GM23338 (cell line): Measurements from ENCODE around the gene IQGAP2. TPM values are rescaled to one million over a fixed set of nuclear protein-coding genes. Genes with fewer than 3 reads are reported as not detected.

ENCODE experiments used
- ATAC-seq: fragments of 200-7000 bp; cut with Tn5 transposase; 3 replicates; pipeline ENCODE4 v1.9.1; 2020
- DNase-seq: peaks from one replicate; pipeline ENCODE4 v3.0.0-alpha.2; 2015; ENCODE audit warnings: low spot score
- H2AFZ ChIP-seq: fragments of 200-600 bp; sonication (generic); 2 replicates; pipeline ENCODE4 v1.8.0; 2016; ENCODE audit warnings: antibody characterized with exemption, mild to moderate bottlenecking, moderate library complexity
- H3F3A ChIP-seq: fragments of 200-600 bp; sonication (generic); replicated peaks from 2 replicates; pipeline ENCODE4 v1.8.0; 2017; ENCODE audit warnings: antibody characterized with exemption, mixed run types, low read depth
- H3K27ac ChIP-seq: fragments of 200-600 bp; sonication (generic); 2 replicates; pipeline ENCODE4 v1.6.1; 2016; ENCODE audit warnings: low read depth
- H3K27me3 ChIP-seq: fragments of 200-600 bp; sonication (generic); 2 replicates; pipeline ENCODE4 v1.8.0; 2016; ENCODE audit warnings: mild to moderate bottlenecking, mixed run types, moderate library complexity; ENCODE audit not compliant: insufficient read depth
- H3K36me3 ChIP-seq: fragments of 200-600 bp; sonication (generic); 2 replicates; pipeline ENCODE4 v1.8.0; 2016; ENCODE audit warnings: mild to moderate bottlenecking; ENCODE audit not compliant: insufficient read depth
- H3K4me1 ChIP-seq: fragments of 200-600 bp; sonication (generic); 2 replicates; pipeline ENCODE4 v1.8.0; 2016; ENCODE audit warnings: mild to moderate bottlenecking, moderate library complexity; ENCODE audit not compliant: insufficient read depth
- H3K4me2 ChIP-seq: fragments of 200-600 bp; sonication (generic); 2 replicates; pipeline ENCODE4 v1.7.1; 2017; ENCODE audit warnings: mixed run types
- H3K4me3 ChIP-seq: fragments of 200-600 bp; sonication (generic); 2 replicates; pipeline ENCODE4 v1.6.1; 2016; ENCODE audit warnings: mixed run types
- H3K79me2 ChIP-seq: fragments of 200-600 bp; sonication (generic); replicated peaks from 2 replicates; pipeline ENCODE4 v1.8.0; 2017; ENCODE audit warnings: mild to moderate bottlenecking; ENCODE audit not compliant: insufficient read depth
- H3K9me2 ChIP-seq: fragments of 200-600 bp; sonication (generic); 2 replicates; pipeline ENCODE4 v1.8.0; 2017; ENCODE audit not compliant: insufficient read depth
- H4K20me1 ChIP-seq: fragments of 200-600 bp; sonication (generic); replicated peaks from 2 replicates; pipeline ENCODE4 v1.8.0; 2017; ENCODE audit warnings: mild to moderate bottlenecking; ENCODE audit not compliant: insufficient read depth
- H3K27ac Mint-ChIP-seq: 2 replicates; pipeline ENCODE4 v1.8.0; 2020; ENCODE audit warnings: inconsistent platforms, mild to moderate bottlenecking, moderate library complexity, mixed read lengths
- H3K27me3 Mint-ChIP-seq: 3 replicates; pipeline ENCODE4 v1.8.0; 2022; ENCODE audit warnings: low read depth, mild to moderate bottlenecking, moderate library complexity, mixed read lengths, inconsistent platforms; ENCODE audit not compliant: insufficient read depth, poor library complexity
- H3K36me3 Mint-ChIP-seq: 3 replicates; pipeline ENCODE4 v1.8.0; 2021; ENCODE audit warnings: low read depth, mild to moderate bottlenecking, inconsistent platforms, moderate library complexity, mixed read lengths
- H3K4me1 Mint-ChIP-seq: 3 replicates; pipeline ENCODE4 v1.8.0; 2020; ENCODE audit warnings: mild to moderate bottlenecking, inconsistent platforms, mixed read lengths
- H3K4me3 Mint-ChIP-seq: 3 replicates; pipeline ENCODE4 v1.8.0; 2021; ENCODE audit warnings: moderate library complexity, mild to moderate bottlenecking, inconsistent platforms, mixed read lengths
- H3K9me3 Mint-ChIP-seq: 3 replicates; pipeline ENCODE4 v1.8.0; 2020; ENCODE audit warnings: moderate library complexity, mild to moderate bottlenecking, inconsistent platforms, mixed read lengths
- CREB1 ChIP-seq: fragments of 250-450 bp; sonication (Bioruptor Pico); IDR thresholded peaks from 2 replicates; pipeline ENCODE4 v1.5.0; 2020; ENCODE audit warnings: low read depth, mild to moderate bottlenecking, moderate library complexity
- CTCF ChIP-seq, 2 experiments: fragments of 200-600 bp in 1 of 2; sonication (generic) in 1 of 2; conservative IDR thresholded peaks; 2 replicates each; pipeline versions ENCODE4 v1.5.1 to v1.6.1; 2016 to 2017; ENCODE audit warnings: antibody characterized with exemption in 2 of 2, low read depth in 2 of 2, mild to moderate bottlenecking in 2 of 2, moderate library complexity in 1 of 2
- EZH2 ChIP-seq: fragments of 200-600 bp; sonication (generic); IDR thresholded peaks from one replicate; pipeline ENCODE4 v1.8.0; 2017; ENCODE audit warnings: antibody characterized with exemption, mild to moderate bottlenecking, low read depth; ENCODE audit not compliant: unreplicated experiment
- EZH2phosphoT487 ChIP-seq: fragments of 200-600 bp; sonication (generic); IDR thresholded peaks from one replicate; pipeline ENCODE4 v1.8.1; 2018; ENCODE audit warnings: antibody characterized with exemption; ENCODE audit not compliant: unreplicated experiment
- JUNB ChIP-seq: IDR thresholded peaks from one replicate; pipeline ENCODE4 v1.6.1; 2016; ENCODE audit warnings: antibody characterized with exemption; ENCODE audit not compliant: unreplicated experiment
- POLR2AphosphoS5 ChIP-seq: IDR thresholded peaks from 2 replicates; pipeline ENCODE4 v1.6.1; 2016; ENCODE audit warnings: antibody characterized with exemption, low read depth
- STAT1 ChIP-seq: IDR thresholded peaks from one replicate; pipeline ENCODE4 v1.6.1; 2016; ENCODE audit warnings: antibody characterized with exemption; ENCODE audit not compliant: unreplicated experiment
- ZNF331 ChIP-seq: fragments of 250-450 bp; sonication (Bioruptor Pico); IDR thresholded peaks from 2 replicates; pipeline ENCODE4 v1.5.0; 2020; ENCODE audit warnings: low read depth, mild to moderate bottlenecking, moderate library complexity
- ZNF462 ChIP-seq: fragments of 250-450 bp; sonication (Bioruptor Pico); IDR thresholded peaks from 2 replicates; pipeline ENCODE4 v1.5.0; 2020; ENCODE audit warnings: mild to moderate bottlenecking, moderate library complexity
- polyA plus RNA-seq: library from polyadenylated mRNA; unstranded; fragments of >200 nt; fragmentation: Nextera tagmentation; extraction: Ambion mirVana; gene quantifications from 2 replicates; pipeline ENCODE4 v1.2.1, GENCODE V29; 2016
- total RNA-seq: library from RNA; depleted of rRNA; stranded (reverse); fragments of >200 nt; shearing (Covaris generic); gene quantifications from 2 replicates; pipeline ENCODE4 v1.2.3, GENCODE V29; 2014

Gene IQGAP2
- total and polyA plus RNA-seq, 2 experiments from 2014 or later, result 60.0 to 86.5 TPM

GRCh38 chr5:76732405-76733048 lies 329.4 kb downstream of the IQGAP2 start:
- H3F3A ChIP-seq, result no peaks in the 10 kb centered on the region
- H3K9me3 Mint-ChIP-seq, result peaks cover 26% of the 10 kb centered on the region
- ATAC-seq (no peak), DNase-seq (no peak)
- H4K20me1 ChIP-seq, result no peaks in the 10 kb centered on the region
- peaks cover 39% of the 10 kb centered on the region for H3K36me3 Mint-ChIP-seq
- H3K79me2 ChIP-seq, result peaks cover 27% of the 10 kb centered on the region
- H3K4me3 Mint-ChIP-seq, result no peak overlapping the region
- H2AFZ ChIP-seq, result no peak overlapping the region
- no peaks in the 10 kb centered on the region for H3K4me1 Mint-ChIP-seq
- H3K4me3 ChIP-seq, result no peak overlapping the region
- H3K4me1 ChIP-seq, result no peaks in the 10 kb centered on the region
- no peaks in the 10 kb centered on the region for H3K27me3 Mint-ChIP-seq
- no peak overlapping the region for H3K27ac ChIP-seq
- H3K4me2 ChIP-seq, result no peak overlapping the region
- peaks cover 6% of the 10 kb centered on the region; the same call in 1 of the 2 replicates for H3K36me3 ChIP-seq
- H3K27ac Mint-ChIP-seq, result no peak overlapping the region
- no peaks in the 10 kb centered on the region for H3K27me3 ChIP-seq
- no peaks in the 10 kb centered on the region for H3K9me2 ChIP-seq
- TF ChIP-seq EZH2phosphoT487 (no peak), CTCF (conservative IDR thresholded peaks at IDR 0.05; ENCODE audit: low read depth in 2 of 2) (no peak), EZH2 (no peak), JUNB (no peak), POLR2AphosphoS5 (no peak), ZNF331 (no peak), STAT1 (no peak), CREB1 (CRISPR knock-in tag) (no peak), ZNF462 (no peak)
